HepG2 (cell line): Measurements from ENCODE around the gene NECAB2. TPM values are rescaled to one million over a fixed set of nuclear protein-coding genes. Genes with fewer than 3 reads are reported as not detected.

Source experiments
- ATAC-seq: fragments of 200-7000 bp; cut with Tn5 transposase; 3 replicates; pipeline ENCODE4 v1.9.1; 2020; ENCODE audit warnings: mild to moderate bottlenecking, moderate library complexity
- Bru-seq: library from RNA; stranded (reverse); fragments of 400-500 nt; gene quantifications from one replicate; lab custom pipeline; 2021; lab: Mats Ljungman, UMichigan
- BruChase-seq, 2 experiments: library from RNA; stranded (reverse); fragments of 400-500 nt; gene quantifications; one replicate each; lab custom pipeline; 2021; lab: Mats Ljungman, UMichigan
- BruUV-seq: library from RNA; stranded (reverse); fragments of 400-500 nt; replicated peaks from 2 replicates; lab custom pipeline; 2021; lab: Mats Ljungman, UMichigan
- CTCF ChIA-PET: fragments of 300-600 bp; formaldehyde crosslinking; extraction: SDS; loops from one replicate; lab custom pipeline; 2021; ENCODE audit warnings: low total read pairs, inconsistent platforms, low intra/inter-chr PET ratio; lab: Yijun Ruan, JAX
- POLR2A ChIA-PET: fragments of 350-600 bp; sonication (Branson Sonifier 250); formaldehyde crosslinking; loops from one replicate; lab custom pipeline; 2020; ENCODE audit warnings: antibody characterized with exemption, inconsistent platforms; lab: Yijun Ruan, JAX
- DNase-seq: peaks from one replicate; pipeline ENCODE4 v3.0.0-alpha.2; 2015; ENCODE audit warnings: low spot score
- FAIRE-seq: peaks from 3 replicates; lab custom pipeline; 2011; peaks lifted over from hg19 to GRCh38; lab: Jason Lieb, UNC
- H2AFZ ChIP-seq: one replicate; pipeline ENCODE4 v1.6.1; 2011; ENCODE audit warnings: low read length, inconsistent platforms
- H3K27ac ChIP-seq: fragments of 300-600 bp; 3 replicates; pipeline ENCODE4 v1.8.0; 2011; ENCODE audit warnings: mixed run types, mild to moderate bottlenecking, mixed read lengths, low read length, inconsistent platforms; ENCODE audit not compliant: insufficient read depth; ENCODE audit errors: extremely low read length
- H3K27me3 ChIP-seq, 2 experiments: fragments of 200-600 bp in 1 of 2; 2 replicates in 1 of 2; 3 replicates in 1 of 2; pipeline versions ENCODE4 v1.6.0 to v1.8.0; 2011; ENCODE audit warnings: low read length in 2 of 2, mild to moderate bottlenecking in 2 of 2, moderate library complexity in 2 of 2, inconsistent platforms in 1 of 2; ENCODE audit not compliant: insufficient read depth in 2 of 2, control insufficient read depth in 1 of 2
- H3K36me3 ChIP-seq, 2 experiments: fragments of 200-600 bp in 1 of 2; replicated peaks in 1 of 2; 2 replicates in 1 of 2; 3 replicates in 1 of 2; pipeline versions ENCODE4 v1.5.1 to v1.8.0; 2011; ENCODE audit warnings: low read length in 2 of 2, inconsistent platforms in 1 of 2; ENCODE audit not compliant: insufficient read depth in 2 of 2, control insufficient read depth in 1 of 2
- H3K4me1 ChIP-seq: 2 replicates; pipeline ENCODE4 v1.5.1; 2012; ENCODE audit warnings: low read length, inconsistent platforms; ENCODE audit not compliant: insufficient read depth
- H3K4me2 ChIP-seq: 2 replicates; pipeline ENCODE4 v1.6.0; 2011; ENCODE audit warnings: low read depth, low read length, inconsistent platforms
- H3K4me3 ChIP-seq, 3 experiments: fragments of 200-600 bp in 1 of 3; sonication (generic), shearing (Covaris generic) in 1 of 3; replicated peaks in 1 of 3; 2 replicates each; pipeline ENCODE4 v1.5.1; 2011 to 2016; ENCODE audit warnings: low read length in 3 of 3, inconsistent platforms in 2 of 3, low read depth in 2 of 3, mild to moderate bottlenecking in 2 of 3, control low read depth in 1 of 3, mixed read lengths in 1 of 3; ENCODE audit not compliant: insufficient read depth in 1 of 3
- H3K79me2 ChIP-seq: one replicate; pipeline ENCODE4 v1.6.1; 2011; ENCODE audit warnings: low read length, inconsistent platforms; ENCODE audit not compliant: insufficient read depth
- H3K9ac ChIP-seq: 2 replicates; pipeline ENCODE4 v1.6.0; 2011; ENCODE audit warnings: mild to moderate bottlenecking, low read depth, low read length, inconsistent platforms; ENCODE audit not compliant: insufficient read depth
- H3K9me3 ChIP-seq: 2 replicates; pipeline ENCODE4 v1.5.1; 2012; ENCODE audit warnings: mild to moderate bottlenecking, low read length
- H4K20me1 ChIP-seq: 2 replicates; pipeline ENCODE4 v1.6.0; 2011; ENCODE audit warnings: inconsistent platforms, mild to moderate bottlenecking, low read length, moderate library complexity; ENCODE audit not compliant: insufficient read depth
- DZIP1 ChIP-seq: sonication (generic); formaldehyde crosslinking; IDR thresholded peaks from 2 replicates; pipeline ENCODE4 v1.5.0; 2020; ENCODE audit warnings: mild to moderate bottlenecking, missing genetic modification reagents
- HMGXB3 ChIP-seq: sonication (generic); formaldehyde crosslinking; IDR thresholded peaks from 2 replicates; pipeline ENCODE4 v1.4.0; 2020; ENCODE audit warnings: missing genetic modification reagents, borderline replicate concordance
- JUND ChIP-seq: sonication (generic); formaldehyde crosslinking; IDR thresholded peaks from 2 replicates; pipeline ENCODE4 v1.8.0; 2022; ENCODE audit warnings: mild to moderate bottlenecking, missing genetic modification reagents
- MTA1 ChIP-seq: sonication (generic); formaldehyde crosslinking; IDR thresholded peaks from 2 replicates; pipeline ENCODE4 v1.4.0; 2020; ENCODE audit warnings: missing genetic modification reagents, mild to moderate bottlenecking, borderline replicate concordance
- NCOR1 ChIP-seq: fragments of 200-600 bp; sonication (generic); IDR thresholded peaks from 2 replicates; pipeline ENCODE4 v1.7.0; 2017; ENCODE audit warnings: antibody characterized with exemption, low read length, borderline replicate concordance
- PCBP2 ChIP-seq: fragments of 200-400 bp; formaldehyde crosslinking; optimal IDR thresholded peaks from 2 replicates; pipeline ENCODE3; 2018; ENCODE audit warnings: low read length, low read depth; ENCODE audit not compliant: poor library complexity, severe bottlenecking
- RAD21 ChIP-seq: fragments of 450-650 bp; formaldehyde crosslinking; IDR thresholded peaks from 2 replicates; pipeline ENCODE4 v1.5.0; 2020; ENCODE audit warnings: mild to moderate bottlenecking
- ZBTB14 ChIP-seq: sonication (generic); formaldehyde crosslinking; IDR thresholded peaks from 2 replicates; pipeline ENCODE4 v1.4.0; 2020; ENCODE audit warnings: missing genetic modification reagents
- ZNF24 ChIP-seq: fragments of 450-650 bp; IDR thresholded peaks from 2 replicates; pipeline ENCODE4 v1.6.1; 2017; ENCODE audit warnings: antibody characterized with exemption, mild to moderate bottlenecking
- ZNF546 ChIP-seq: sonication (generic); formaldehyde crosslinking; conservative IDR thresholded peaks from 2 replicates; pipeline ENCODE4 v1.8.1; 2023; ENCODE audit warnings: mild to moderate bottlenecking, missing genetic modification reagents
- WGBS: methylation state at CpG from one replicate; pipeline ENCODE4 v1.1.6; 2017; ENCODE audit warnings: low lambda C conversion rate; 5-methylcytosine and 5-hydroxymethylcytosine counted together
- in situ Hi-C: cut with HindIII; loops from 2 replicates; pipeline ENCODE4 v1.10.0; 2017; ENCODE audit warnings: low pct_unique_long_range_greater_than_20kb; ENCODE audit not compliant: extremely low pct_ligation_motif_present
- intact Hi-C: fragments of 100-400 bp; cut with micrococcal nuclease; formaldehyde crosslinking; loops from one replicate; pipeline ENCODE4 v1.10.0; 2022; ENCODE audit not compliant: unreplicated experiment
- long read RNA-seq, 2 experiments: library from RNA in 1 of 2; library from polyadenylated mRNA in 1 of 2; stranded (forward) in 1 of 2; unstranded in 1 of 2; transcript quantifications; one replicate each; pipeline ENCODE4 v2.0.0, GENCODE V29; 2019 to 2022
- polyA minus RNA-seq, 3 experiments: library from RNA; depleted of rRNA, polyadenylated mRNA; stranded (reverse); fragments of >200 nt; gene quantifications; 2 replicates each; pipeline ENCODE4 v1.2.3, GENCODE V29; 2011; ENCODE audit warnings: low replicate concordance in 1 of 3
- polyA plus RNA-seq, 8 experiments: library from polyadenylated mRNA; depleted of rRNA in 3 of 8; stranded (reverse) in 7 of 8; unstranded in 1 of 8; fragments of >200 nt; fragmentation: Illumina TruSeq in 4 of 8; extraction: Trizol in 4 of 8; gene quantifications; 2 replicates each; pipeline versions ENCODE4 v1.2.1 to v1.2.3, GENCODE V29; 2011 to 2016; ENCODE audit warnings: low read depth in 4 of 8, missing spikeins in 1 of 8, mixed read lengths in 1 of 8; ENCODE audit not compliant: insufficient read depth in 1 of 8
- total RNA-seq, 5 experiments: library from RNA; depleted of rRNA; stranded (reverse); fragments of >200 nt; fragmentation: Illumina TruSeq; extraction: Trizol; gene quantifications; 2 replicates each; pipeline ENCODE4 v1.2.3, GENCODE V29; 2016; ENCODE audit warnings: low read depth in 1 of 5

The NECAB2 gene
- total RNA-seq (2016; rRNA removed; fragmentation: Illumina TruSeq; extraction: Trizol) (0.49 TPM in 1 of 2 replicates, not detected in the other), polyA plus RNA-seq (2011; rRNA removed) (0.21 TPM in 1 of 2 replicates, not detected in the other), polyA minus RNA-seq (2011; rRNA and poly(A)+ RNA removed; ENCODE audit: low replicate concordance) (0.21 TPM in 1 of 2 replicates, not detected in the other), Bru-seq, nascent RNA (percentile 15 among the genes with signal in this experiment), BruChase-seq, experiment 1, labeled RNA remaining after a 6-hour chase (percentile 14 among the genes with signal in this experiment), BruChase-seq, experiment 2, labeled RNA remaining after a 2-hour chase (percentile 14 among the genes with signal in this experiment)
- not detected in 2 replicates for total RNA-seq (2016; cell fraction: cytosol; rRNA removed; fragmentation: Illumina TruSeq; extraction: Trizol; ENCODE audit: low read depth)
- total RNA-seq (2016; cell fraction: insoluble cytoplasmic fraction; rRNA removed; fragmentation: Illumina TruSeq; extraction: Trizol), result not detected in 2 replicates
- total RNA-seq (2016; cell fraction: membrane; rRNA removed; fragmentation: Illumina TruSeq; extraction: Trizol), result not detected in 2 replicates
- total RNA-seq (2016; cell fraction: nucleus; rRNA removed; fragmentation: Illumina TruSeq; extraction: Trizol), result not detected in 2 replicates
- polyA plus RNA-seq (2011; cell fraction: cytosol; rRNA removed), result 0.05 TPM in 1 of 2 replicates, not detected in the other
- polyA plus RNA-seq (2011; cell fraction: nucleus; rRNA removed), result 0.77 and 1.2 TPM in 2 replicates
- not detected in 2 replicates for polyA plus RNA-seq (2012)
- not detected in 2 replicates for polyA plus RNA-seq (2016; cell fraction: cytosol; fragmentation: Illumina TruSeq; extraction: Trizol; ENCODE audit: low read depth)
- polyA plus RNA-seq (2016; cell fraction: insoluble cytoplasmic fraction; fragmentation: Illumina TruSeq; extraction: Trizol; ENCODE audit: low read depth), result not detected in 2 replicates
- polyA plus RNA-seq (2016; cell fraction: membrane; fragmentation: Illumina TruSeq; extraction: Trizol; ENCODE audit: low read depth), result not detected in 2 replicates
- polyA plus RNA-seq (2016; cell fraction: nucleus; fragmentation: Illumina TruSeq; extraction: Trizol; ENCODE audit: insufficient read depth, low read depth), result not detected in 2 replicates
- polyA minus RNA-seq (2011; cell fraction: cytosol; rRNA and poly(A)+ RNA removed), result not detected in 2 replicates
- 0.62 TPM in 1 of 2 replicates, not detected in the other for polyA minus RNA-seq (2011; cell fraction: nucleus; rRNA and poly(A)+ RNA removed)
- long read RNA-seq, experiment 1, result 0 reads
- long read RNA-seq, experiment 2, partial matches to known transcripts, result 1 of 1 reads
- long read RNA-seq, experiment 2, other reads (novel, unspliced or antisense), result 0 of 1 reads

GRCh38 chr16:83967838-83968305 is at the start of gene NECAB2:
TSS of gene NECAB2 (plus strand) at chr16:83968244. CDS start at chr16:83968649, 405 bp downstream.
- Histone ChIP-seq H3K4me3 (peak within 1 kb of the TSS in 1 of 3 experiments; percentile 33; a peak in 1 of 6 replicates), H2AFZ (no peak within 1 kb of the TSS), H3K9me3 (no peaks in the 10 kb centered on the region), H3K4me1 (peaks cover 17% of the 10 kb centered on the region), H3K27ac (no peak within 1 kb of the TSS), H3K79me2 (no peaks in the 10 kb centered on the region), H4K20me1 (peaks cover 14% of the 10 kb centered on the region; the same call in 1 of the 2 replicates), H3K36me3 (peaks cover 13 to 25% of the 10 kb centered on the region in 2 experiments; a peak in 4 of 5 replicates), H3K4me2 (no peak within 1 kb of the TSS), H3K27me3 (peaks cover 3 to 27% of the 10 kb centered on the region in 2 experiments; a peak in 4 of 5 replicates), H3K9ac (no peak within 1 kb of the TSS)
- 87% methylated on average over 25 of the region's 35 CpGs for WGBS
- DNase-seq (no peak), ATAC-seq (no peak), FAIRE-seq (no peak)
- in situ Hi-C loops, result loop anchor here (25.0 kb wide), 1 partner anchor 219 kb away; the partner anchor contains the start of genes ADAD2 and TAF1C
- BruUV-seq, result no TSS peak
- ChIA-PET POLR2A (no interaction called here), CTCF (interaction anchor here (1.1 to 1.6 kb wide), 2 partner anchors 76 to 98 kb away, joined by 4 to 7 read pairs; no protein-coding TSS in a partner anchor)
- intact Hi-C loops, result no loop called here
- TF ChIP-seq HMGXB3 (CRISPR knock-in tag) (no peak), ZNF546 (CRISPR knock-in tag) (no peak), NCOR1 (no peak), JUND (CRISPR knock-in tag) (no peak), RAD21 (CRISPR knock-in tag) (peak; percentile 19; the same call in 1 of the 2 replicates), PCBP2 (peak; percentile 28), ZNF24 (no peak), MTA1 (CRISPR knock-in tag) (no peak), ZBTB14 (CRISPR knock-in tag) (no peak), DZIP1 (no peak)
